Stimulated activated naive CD4-positive, alpha-beta T cell (primary cell): ENCODE measurements around the gene ADD1.

Experiments used
- DNase-seq, 6 experiments: peaks; one replicate each; lab custom pipeline; 2025; lab: John Stamatoyannopoulos, UW

ADD1 gene

DNA sequence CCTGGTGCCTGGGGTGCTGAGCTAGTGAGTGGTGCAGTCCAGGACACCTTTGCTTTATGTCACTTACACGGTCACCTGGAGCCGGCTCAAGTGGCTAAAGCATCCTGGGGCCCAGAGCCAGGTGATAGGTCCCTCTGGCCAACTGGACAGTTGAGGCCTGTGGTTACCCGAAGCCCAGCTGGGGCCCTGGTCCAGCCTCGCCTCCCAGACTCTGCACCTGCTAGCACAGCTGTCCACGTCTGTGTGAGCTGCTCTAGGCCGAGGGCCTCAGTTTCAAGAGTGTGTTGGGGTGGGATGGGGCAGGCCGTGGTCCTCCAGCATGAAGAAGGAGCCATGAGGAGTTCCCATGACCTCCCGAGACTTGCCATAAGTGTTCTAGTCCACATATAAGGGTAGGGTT, 7.7 kb upstream of the ADD1 start:
- DNase-seq, result no peak

- DNase-seq, result no peak
Observed at GRCh38 chr4:2836391-2836859, 7.2 kb upstream of the ADD1 start.

DNA sequence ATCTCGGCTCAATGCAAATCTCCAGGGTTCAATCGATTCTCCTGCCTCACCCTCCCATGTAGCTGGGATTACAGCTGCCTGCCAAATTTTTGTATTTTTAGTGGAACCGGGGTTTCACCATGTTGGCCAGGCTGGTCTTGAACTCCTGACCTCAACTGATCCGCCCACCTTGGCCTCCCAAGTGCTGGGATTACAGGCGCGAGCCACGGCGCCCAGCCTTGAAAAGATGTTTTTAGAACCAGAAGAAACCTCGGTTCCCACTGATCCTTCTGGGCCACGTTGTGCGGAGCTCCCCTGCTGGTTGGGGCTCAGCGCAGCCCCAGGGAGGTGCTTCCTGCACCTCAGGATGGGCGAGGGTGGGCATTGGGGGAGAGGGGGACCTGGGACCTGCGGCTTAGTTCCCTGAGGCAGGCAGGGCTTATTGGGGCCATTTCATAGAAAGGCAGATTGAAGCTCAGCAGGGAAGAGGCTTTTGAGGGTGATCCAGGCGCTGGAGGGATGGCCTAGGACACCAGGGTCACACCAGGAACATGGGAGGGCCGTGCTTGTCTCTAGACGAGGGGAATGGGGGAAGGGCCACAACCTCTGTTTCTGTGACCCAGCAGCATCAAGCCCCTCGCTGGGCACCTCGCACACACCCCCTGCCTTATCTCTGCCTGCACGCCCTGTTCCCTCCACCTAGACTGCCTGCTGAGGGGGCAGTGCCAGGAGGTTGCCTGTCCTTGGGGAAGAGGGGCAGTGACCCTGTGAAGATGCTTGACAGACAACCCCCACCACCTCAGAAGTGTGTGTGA, 6.3 kb upstream of the ADD1 start:
- no peak for DNase-seq

GRCh38 chr4:2837904-2838496, 5.6 kb upstream of the ADD1 start:
- peak; percentile 37 to 83 (median 72) for DNase-seq

GRCh38 chr4:2839060-2839459, 4.6 kb upstream of the ADD1 start:
- DNase-seq, result no peak

GRCh38 chr4:2842687-2843262, 869 bp upstream of the ADD1 start:
- peak in 1 of 6 experiments; percentile 30 for DNase-seq

DNA sequence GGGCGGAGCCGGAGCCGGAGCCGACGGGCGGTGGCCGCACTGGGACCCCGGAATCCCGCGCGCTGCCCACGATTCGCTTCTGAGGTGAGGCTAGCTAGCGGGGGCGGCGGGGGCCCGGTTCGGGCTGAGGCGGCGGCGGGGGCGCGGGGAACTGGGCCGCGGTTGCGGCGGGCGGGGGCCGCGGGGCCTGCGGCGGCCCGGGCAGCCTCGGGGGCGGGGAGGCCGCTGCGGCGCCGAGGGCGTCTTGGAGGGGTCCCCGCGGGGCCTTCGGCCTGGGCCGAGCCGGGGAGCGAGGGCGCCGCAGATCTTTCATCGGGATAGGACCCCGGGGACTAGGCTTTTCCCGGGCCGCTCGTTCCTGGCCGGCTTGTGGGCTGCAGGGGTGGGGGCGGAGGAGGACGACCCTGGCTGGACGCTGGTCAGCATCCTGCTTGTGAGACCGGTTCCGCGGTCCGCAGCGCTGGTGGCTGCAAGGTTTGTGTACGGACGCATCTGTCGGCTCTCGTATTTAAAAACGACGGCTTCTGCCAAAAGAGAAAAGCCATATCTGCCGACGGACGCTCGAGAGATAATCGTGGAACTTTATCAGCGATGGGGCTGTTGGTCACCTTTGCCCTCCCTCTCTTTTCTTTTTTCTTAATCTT, 419 bp downstream of the ADD1 start:
- DNase-seq, result no peak

DNA sequence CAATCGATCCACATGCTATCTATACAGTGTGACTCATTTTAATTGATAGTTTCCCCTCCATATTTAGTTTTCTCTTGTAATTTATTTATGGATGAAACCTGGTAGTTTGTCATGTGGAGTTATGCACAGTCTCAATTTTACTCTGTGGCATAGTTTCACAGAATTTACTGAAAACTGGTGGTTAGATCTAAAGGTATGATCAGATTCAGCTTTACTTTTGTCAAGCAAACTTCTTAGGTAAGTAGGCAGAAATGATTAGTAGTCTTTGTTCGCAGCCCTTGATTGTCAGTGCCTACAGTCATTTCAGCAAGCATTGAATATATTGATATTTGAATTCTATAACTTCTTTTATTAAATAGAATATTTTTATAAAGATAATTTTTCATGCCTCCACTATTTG, 2.5 kb downstream of the ADD1 start:
- no peak for DNase-seq

DNA sequence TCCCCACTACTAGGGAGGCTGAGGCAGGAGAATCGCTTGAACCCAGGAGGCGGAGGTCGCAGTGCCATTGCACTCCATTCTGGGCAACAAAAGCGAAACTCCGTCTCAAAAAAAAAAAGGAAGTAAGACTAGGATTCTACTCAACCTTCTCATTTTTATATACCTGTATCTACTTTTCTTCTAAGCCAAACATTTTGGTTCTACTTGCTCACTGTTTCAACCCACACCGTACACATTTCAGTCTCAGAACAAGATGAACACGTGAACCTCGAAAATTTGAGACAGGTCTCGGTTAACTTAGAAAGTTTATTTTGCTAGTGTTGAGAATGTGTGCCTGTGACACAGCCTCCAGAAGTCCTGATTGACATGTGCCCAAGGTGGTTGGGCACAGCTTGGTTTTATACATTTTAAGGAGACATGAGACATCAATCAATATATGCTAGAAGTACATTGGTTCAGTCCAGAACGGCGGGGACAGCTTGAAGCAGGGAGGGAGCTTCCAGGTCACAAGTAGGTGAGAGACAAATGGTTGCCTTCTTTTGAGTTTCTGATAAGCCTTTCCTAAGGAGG, 3.7 kb downstream of the ADD1 start:
- DNase-seq, result no peak

DNA sequence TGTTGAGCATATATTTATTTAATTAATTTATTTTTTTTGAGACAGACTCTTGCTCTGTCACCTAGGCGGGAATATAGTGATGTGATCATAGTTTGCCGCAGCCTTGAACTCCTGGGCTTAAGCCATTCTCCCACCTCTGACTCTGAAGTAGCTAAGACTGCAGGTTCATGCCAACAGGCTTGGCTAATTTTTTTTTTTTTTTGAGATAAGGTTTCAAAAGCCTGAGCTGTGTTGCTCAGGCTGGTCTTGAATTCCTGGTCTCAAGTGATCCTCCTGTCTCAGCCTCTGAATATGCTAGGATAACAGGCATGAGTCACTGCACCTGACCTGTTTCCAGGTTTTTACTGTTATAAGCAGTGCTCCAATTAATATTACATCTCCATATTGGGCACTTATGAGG, 4.8 kb downstream of the ADD1 start:
- no peak for DNase-seq

- DNase-seq, result no peak
Observed at GRCh38 chr4:2849267-2850152, 5.9 kb downstream of the ADD1 start.

GRCh38 chr4:2850966-2851798, 7.5 kb downstream of the ADD1 start:
- peak in 2 of 6 experiments; percentile 6 to 10 for DNase-seq

- peak in 3 of 6 experiments; percentile 37 to 52 (median 46) for DNase-seq
Observed at GRCh38 chr4:2852481-2852921, 8.9 kb downstream of the ADD1 start.

- DNase-seq, result no peak
Observed at GRCh38 chr4:2855584-2855983, 11.9 kb downstream of the ADD1 start.

GRCh38 chr4:2856266-2856665, 12.6 kb downstream of the ADD1 start:
- DNase-seq, result no peak

- no peak for DNase-seq
Observed at GRCh38 chr4:2857349-2857927, 13.8 kb downstream of the ADD1 start.

DNA sequence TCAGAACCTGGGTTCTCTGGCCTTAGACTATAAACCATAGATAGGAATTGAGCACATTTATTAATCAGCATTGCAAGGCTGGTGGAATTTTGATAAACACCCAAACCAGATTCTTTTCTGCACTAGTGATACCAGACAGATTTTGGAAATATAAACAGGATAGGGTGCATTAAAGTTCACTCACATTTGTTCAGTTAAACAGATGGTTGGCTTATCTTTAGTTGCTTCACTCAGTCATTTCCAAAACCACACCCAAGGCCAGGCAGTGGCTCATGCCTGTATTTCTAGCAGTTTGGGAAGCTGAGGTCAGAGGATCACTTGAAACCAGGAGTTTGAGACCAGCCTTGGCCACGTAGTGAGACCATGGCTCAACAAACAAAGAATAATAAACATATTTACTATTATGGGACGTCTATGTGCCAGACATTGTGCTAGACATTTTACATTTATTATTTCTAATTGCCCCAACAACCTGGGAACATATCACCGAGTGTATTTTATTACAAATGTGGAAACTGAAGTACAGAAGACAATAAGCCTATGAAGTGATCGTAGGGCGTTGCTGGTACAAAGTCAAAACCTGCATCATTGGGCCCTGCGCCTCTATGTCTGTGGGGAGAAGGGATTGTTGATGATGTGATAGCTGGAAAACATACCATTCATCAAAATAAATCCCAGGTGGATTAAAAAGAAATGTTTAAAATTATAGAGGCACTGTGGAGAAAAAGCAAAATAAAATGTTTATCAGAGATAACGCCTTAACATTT, 15.0 kb downstream of the ADD1 start:
- DNase-seq, result no peak

GRCh38 chr4:2859514-2859913, 15.9 kb downstream of the ADD1 start:
- DNase-seq, result peak in 1 of 6 experiments; percentile 7
